ENCODE data around the gene SGPP2. TPM values are rescaled to one million over a fixed set of nuclear protein-coding genes. Genes with fewer than 3 reads are reported as not detected.
"Not testable (repeated sequence)": the region's sequence is repeated elsewhere in the genome, so short reads cannot be mapped to it uniquely, and the experiment has no call there.

The SGPP2 gene
- total RNA-seq, 1 donor from 2014 or later: 12.4 TPM

DNA sequence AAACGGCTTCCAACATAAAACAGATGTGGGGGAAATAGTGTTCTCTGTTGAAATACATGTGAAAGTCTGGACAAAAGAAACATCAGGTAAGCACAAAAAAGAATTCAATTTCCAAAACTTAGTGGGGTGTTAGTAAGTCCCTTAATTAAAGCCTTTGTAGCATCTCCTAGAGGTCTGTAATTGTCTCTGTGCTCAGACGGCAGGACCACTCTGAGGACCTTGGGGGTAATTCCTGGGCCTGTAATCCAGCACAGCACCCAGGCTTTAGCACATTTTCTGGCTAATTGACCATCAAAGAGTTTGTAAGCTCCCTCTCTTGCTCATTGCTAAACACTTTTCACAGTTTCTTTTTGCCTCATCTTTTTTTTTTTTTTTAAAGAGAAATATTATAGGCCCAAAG is 151.3 kb downstream of the SGPP2 start:
- H3K36me3 Mint-ChIP-seq (ENCODE audit: low read depth): peaks cover 65% of the 10 kb centered on the region
- ATAC-seq (ENCODE audit: low read depth) (no peak), DNase-seq (no peak)
- TF ChIP-seq, protein P1, sequence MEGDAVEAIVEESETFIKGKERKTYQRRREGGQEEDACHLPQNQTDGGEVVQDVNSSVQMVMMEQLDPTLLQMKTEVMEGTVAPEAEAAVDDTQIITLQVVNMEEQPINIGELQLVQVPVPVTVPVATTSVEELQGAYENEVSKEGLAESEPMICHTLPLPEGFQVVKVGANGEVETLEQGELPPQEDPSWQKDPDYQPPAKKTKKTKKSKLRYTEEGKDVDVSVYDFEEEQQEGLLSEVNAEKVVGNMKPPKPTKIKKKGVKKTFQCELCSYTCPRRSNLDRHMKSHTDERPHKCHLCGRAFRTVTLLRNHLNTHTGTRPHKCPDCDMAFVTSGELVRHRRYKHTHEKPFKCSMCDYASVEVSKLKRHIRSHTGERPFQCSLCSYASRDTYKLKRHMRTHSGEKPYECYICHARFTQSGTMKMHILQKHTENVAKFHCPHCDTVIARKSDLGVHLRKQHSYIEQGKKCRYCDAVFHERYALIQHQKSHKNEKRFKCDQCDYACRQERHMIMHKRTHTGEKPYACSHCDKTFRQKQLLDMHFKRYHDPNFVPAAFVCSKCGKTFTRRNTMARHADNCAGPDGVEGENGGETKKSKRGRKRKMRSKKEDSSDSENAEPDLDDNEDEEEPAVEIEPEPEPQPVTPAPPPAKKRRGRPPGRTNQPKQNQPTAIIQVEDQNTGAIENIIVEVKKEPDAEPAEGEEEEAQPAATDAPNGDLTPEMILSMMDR (IDR thresholded peaks at IDR 0.05): no peak
- H3K4me3 Mint-ChIP-seq: no peak overlapping the region
- H3K9me3 Mint-ChIP-seq: no peaks in the 10 kb centered on the region
- H3K4me1 Mint-ChIP-seq: peaks cover 2% of the 10 kb centered on the region
- ChIA-PET CTCF (no interaction called here), POLR2A (no interaction called here)
- no peak overlapping the region for H3K27ac Mint-ChIP-seq
- H3K27me3 Mint-ChIP-seq: no peaks in the 10 kb centered on the region
- intact Hi-C loops (cut with micrococcal nuclease): no loop called here

DNA sequence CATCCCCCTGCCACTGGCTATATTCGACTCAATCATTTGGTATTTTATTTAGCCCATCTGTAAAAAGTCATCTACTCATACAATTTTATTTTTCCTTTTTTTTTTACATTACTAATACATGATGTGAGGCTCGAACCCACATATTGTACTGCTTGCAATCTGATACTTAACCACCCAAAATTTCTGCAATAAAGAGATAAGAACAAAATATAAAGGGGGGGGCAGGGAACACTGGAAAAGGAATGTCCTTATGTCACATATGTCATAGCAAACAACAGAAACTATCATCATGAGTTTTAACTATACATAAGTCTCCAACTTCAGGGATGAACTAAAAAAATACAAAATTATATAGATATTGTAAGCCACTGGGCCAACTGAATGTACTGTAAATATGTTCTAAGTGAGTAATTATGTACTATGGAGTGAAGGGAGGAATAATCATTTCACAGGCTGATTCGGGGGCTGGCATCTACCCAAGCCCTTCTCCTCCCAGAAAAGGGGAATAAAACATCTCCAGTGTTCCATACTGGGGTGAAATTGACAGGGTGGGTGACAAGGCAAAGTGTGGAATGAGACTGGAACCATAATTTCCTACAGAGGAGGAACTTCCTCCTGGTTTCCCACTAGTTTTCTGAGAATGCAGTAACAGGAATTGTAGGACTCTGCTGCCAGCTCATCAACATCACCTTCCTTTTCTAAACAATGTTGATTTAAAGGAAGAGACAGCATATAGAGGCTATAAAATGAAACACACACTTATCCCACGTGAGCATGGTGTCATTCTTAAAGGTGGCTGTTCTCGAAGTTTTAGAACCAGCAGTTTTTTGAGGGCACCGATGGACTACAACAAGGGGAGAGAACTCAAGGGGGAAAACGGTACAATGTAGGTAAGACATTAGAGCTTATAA is 152.1 kb downstream of the SGPP2 start:
- ATAC-seq (ENCODE audit: low read depth) (no peak), DNase-seq (no peak)
- no peak overlapping the region for H3K27ac Mint-ChIP-seq
- H3K4me1 Mint-ChIP-seq: peaks cover 6% of the 10 kb centered on the region
- H3K27me3 Mint-ChIP-seq: no peaks in the 10 kb centered on the region
- CTCF ChIA-PET: interaction anchor here (0.5 kb wide), 1 partner anchor 15 kb away, joined by 3 read pairs; no protein-coding TSS in a partner anchor
- no peaks in the 10 kb centered on the region for H3K9me3 Mint-ChIP-seq
- TF ChIP-seq, protein P1 (IDR thresholded peaks at IDR 0.05): no peak
- no peak overlapping the region for H3K4me3 Mint-ChIP-seq
- intact Hi-C loops (cut with micrococcal nuclease): no loop called here
- H3K36me3 Mint-ChIP-seq (ENCODE audit: low read depth): peaks cover 60% of the 10 kb centered on the region
- POLR2A ChIA-PET: no interaction called here

DNA sequence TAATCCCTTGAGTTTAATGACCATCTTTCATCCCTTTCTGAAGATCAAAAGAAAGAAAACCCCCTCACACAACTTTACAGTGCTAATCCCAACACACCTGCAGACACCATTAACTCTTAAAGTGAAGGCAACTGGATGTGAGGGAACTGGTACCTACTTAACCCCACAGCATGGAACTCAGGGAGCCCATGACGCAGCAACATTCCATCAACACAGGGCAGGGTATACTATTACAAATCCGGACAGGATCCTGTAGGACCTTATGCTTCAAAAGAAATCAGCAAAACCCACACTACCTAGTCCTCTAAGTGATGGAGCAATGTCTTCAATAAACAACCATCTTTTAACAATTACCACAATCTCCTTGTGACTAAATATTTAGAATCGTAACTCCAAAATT is 153.0 kb downstream of the SGPP2 start:
- H3K4me3 Mint-ChIP-seq: no peak overlapping the region
- ChIA-PET CTCF (interaction anchor here (0.5 kb wide), 1 partner anchor 15 kb away, joined by 3 read pairs; no protein-coding TSS in a partner anchor), POLR2A (no interaction called here)
- H3K4me1 Mint-ChIP-seq: peaks cover 6% of the 10 kb centered on the region
- TF ChIP-seq, protein P1 (IDR thresholded peaks at IDR 0.05): no peak
- peaks cover 59% of the 10 kb centered on the region for H3K36me3 Mint-ChIP-seq (ENCODE audit: low read depth)
- intact Hi-C loops (cut with micrococcal nuclease): no loop called here
- DNase-seq (no peak), ATAC-seq (ENCODE audit: low read depth) (no peak)
- H3K9me3 Mint-ChIP-seq: no peaks in the 10 kb centered on the region
- H3K27me3 Mint-ChIP-seq: no peaks in the 10 kb centered on the region
- no peak overlapping the region for H3K27ac Mint-ChIP-seq

DNA sequence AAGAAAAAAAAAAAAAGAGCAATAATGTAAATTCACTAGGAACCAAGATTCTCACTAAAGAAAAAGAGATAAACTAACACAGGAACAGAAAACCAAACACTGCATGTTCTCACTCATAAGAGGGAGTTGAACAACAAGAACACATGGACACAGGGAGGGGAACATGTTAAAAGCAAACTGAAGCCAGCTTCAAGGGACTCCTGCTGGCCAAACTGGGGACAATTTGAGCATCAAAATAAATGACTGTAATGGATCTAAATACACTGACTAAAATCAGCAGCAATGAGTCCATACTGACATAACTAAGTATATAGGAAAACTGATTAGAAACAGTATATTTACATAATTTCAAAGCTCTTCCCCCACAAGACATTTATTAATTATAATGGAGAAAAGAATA is 158.6 kb downstream of the SGPP2 start:
- Mint-ChIP-seq H3K27me3 (no peaks in the 10 kb centered on the region), H3K36me3 (ENCODE audit: low read depth) (peaks cover 66% of the 10 kb centered on the region), H3K9me3 (no peaks in the 10 kb centered on the region), H3K4me3 (no peak overlapping the region), H3K27ac (no peak overlapping the region), H3K4me1 (peaks cover 6% of the 10 kb centered on the region)
- ChIA-PET POLR2A (no interaction called here), CTCF (no interaction called here)
- no peak for DNase-seq
- ATAC-seq (ENCODE audit: low read depth): no peak
- TF ChIP-seq, protein P1 (IDR thresholded peaks at IDR 0.05): no peak
- intact Hi-C loops (cut with micrococcal nuclease): no loop called here

DNA sequence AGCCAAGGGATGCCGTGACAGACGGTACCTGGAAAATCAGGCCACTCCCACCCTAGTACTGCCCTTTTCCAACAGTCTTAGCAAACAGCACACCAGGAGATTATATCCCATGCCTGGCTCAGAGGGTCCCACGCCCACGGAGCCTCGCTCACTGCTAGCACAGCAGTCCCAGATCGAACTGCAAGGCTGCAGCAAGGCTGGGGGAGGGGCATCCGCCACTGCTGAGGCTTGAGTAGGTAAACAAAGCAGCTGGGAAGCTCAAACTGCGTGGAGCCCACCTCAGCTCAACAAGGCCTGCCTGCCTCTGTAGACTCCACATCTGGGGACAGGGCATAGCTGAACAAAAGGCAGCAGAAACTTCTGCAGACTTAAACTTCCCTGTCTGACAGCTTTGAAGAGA is 160.2 kb downstream of the SGPP2 start:
- peaks cover 63% of the 10 kb centered on the region for H3K36me3 Mint-ChIP-seq (ENCODE audit: low read depth)
- intact Hi-C loops (cut with micrococcal nuclease); H3K4me1 Mint-ChIP-seq; H3K27me3 Mint-ChIP-seq; H3K27ac Mint-ChIP-seq; POLR2A ChIA-PET; DNase-seq; H3K9me3 Mint-ChIP-seq; H3K4me3 Mint-ChIP-seq; ATAC-seq (ENCODE audit: low read depth): not testable (repeated sequence)
- CTCF ChIA-PET: interaction anchor here (1.5 kb wide), 1 partner anchor 267 kb away, joined by 5 read pairs; no protein-coding TSS in a partner anchor
